T-helper 2 cell treated with Interferon-gamma antibody and Interleukin-4, amounts not matched to agents 100 ng/mL and 5 ng/mL, for 36 hours (primary cell): ENCODE data around the gene CLEC10A. TPM values are rescaled to one million over a fixed set of nuclear protein-coding genes. Genes with fewer than 3 reads are reported as not detected.
"Not testable (repeated sequence)": the region's sequence is repeated elsewhere in the genome, so short reads cannot be mapped to it uniquely, and the experiment has no call there.

Source experiments
- intact Hi-C: fragments of 100-400 bp; cut with micrococcal nuclease; formaldehyde crosslinking; loops from one replicate; pipeline ENCODE4 v1.15.1; 2023
- total RNA-seq: library from RNA; stranded (reverse); gene quantifications from 2 replicates; pipeline ENCODE4 v1.2.3, GENCODE V29; 2022

CLEC10A gene
- total RNA-seq, 1 donor from 2014 or later, result not detected

GRCh38 chr17:7077911-7078546 is 2.0 kb downstream of the CLEC10A start:
- intact Hi-C loops, result no loop called here

GRCh38 chr17:7074931-7075330 is 5.1 kb downstream of the CLEC10A start:
- intact Hi-C loops, result no loop called here

- intact Hi-C loops, result no loop called here
Observed at GRCh38 chr17:7072406-7072805, 7.6 kb downstream of the CLEC10A start.

- intact Hi-C loops, result no loop called here
Observed at GRCh38 chr17:7070712-7071111, 9.3 kb downstream of the CLEC10A start.

GRCh38 chr17:7068268-7068667 is 11.8 kb downstream of the CLEC10A start:
- intact Hi-C loops, result no loop called here

- intact Hi-C loops, result no loop called here
Observed at GRCh38 chr17:7067198-7067597, 12.9 kb downstream of the CLEC10A start.

- intact Hi-C loops, result no loop called here
Observed at GRCh38 chr17:7064261-7064660, 15.8 kb downstream of the CLEC10A start.

- intact Hi-C loops, result no loop called here
Observed at GRCh38 chr17:7063518-7064094, 16.4 kb downstream of the CLEC10A start.

- intact Hi-C loops, result no loop called here
Observed at GRCh38 chr17:7060165-7060891, 19.7 kb downstream of the CLEC10A start.

- intact Hi-C loops, result no loop called here
Observed at GRCh38 chr17:7058831-7059447, 21.1 kb downstream of the CLEC10A start.

GRCh38 chr17:7056386-7056785 is 23.7 kb downstream of the CLEC10A start:
- intact Hi-C loops, result no loop called here

GRCh38 chr17:7050583-7050982 is 29.5 kb downstream of the CLEC10A start:
- intact Hi-C loops, result not testable (repeated sequence)

GRCh38 chr17:7048968-7049367 is 31.1 kb downstream of the CLEC10A start:
- intact Hi-C loops, result no loop called here

- intact Hi-C loops, result loop anchor here (2.0 kb wide), 1 partner anchor 129 kb away; no protein-coding TSS in a partner anchor
Observed at GRCh38 chr17:7047566-7047965, 32.5 kb downstream of the CLEC10A start.

GRCh38 chr17:7046725-7047397 is 33.2 kb downstream of the CLEC10A start:
- intact Hi-C loops, result loop anchor here (1.0 to 2.0 kb wide), 2 partner anchors 130 to 249 kb away; no protein-coding TSS in a partner anchor

GRCh38 chr17:7046127-7046724 is 33.8 kb downstream of the CLEC10A start:
- intact Hi-C loops, result loop anchor here (1.0 to 2.0 kb wide), 2 partner anchors 131 to 250 kb away; no protein-coding TSS in a partner anchor

GRCh38 chr17:7045492-7046126 is 34.4 kb downstream of the CLEC10A start:
- intact Hi-C loops, result loop anchor here (1.0 to 2.0 kb wide), 3 partner anchors 91 to 251 kb away; no protein-coding TSS in a partner anchor

- intact Hi-C loops, result no loop called here
Observed at GRCh38 chr17:7043497-7044198, 36.4 kb downstream of the CLEC10A start, which contains the start of gene SLC16A11. Gene SLC16A11, minus strand, starts transcription at chr17:7044092. Its CDS starts 579 bp downstream, at chr17:7043513.

- intact Hi-C loops, result no loop called here
Observed at GRCh38 chr17:7043182-7043496, 36.9 kb downstream of the CLEC10A start.
